ENCODE measurements around the gene ARID2.

DNA sequence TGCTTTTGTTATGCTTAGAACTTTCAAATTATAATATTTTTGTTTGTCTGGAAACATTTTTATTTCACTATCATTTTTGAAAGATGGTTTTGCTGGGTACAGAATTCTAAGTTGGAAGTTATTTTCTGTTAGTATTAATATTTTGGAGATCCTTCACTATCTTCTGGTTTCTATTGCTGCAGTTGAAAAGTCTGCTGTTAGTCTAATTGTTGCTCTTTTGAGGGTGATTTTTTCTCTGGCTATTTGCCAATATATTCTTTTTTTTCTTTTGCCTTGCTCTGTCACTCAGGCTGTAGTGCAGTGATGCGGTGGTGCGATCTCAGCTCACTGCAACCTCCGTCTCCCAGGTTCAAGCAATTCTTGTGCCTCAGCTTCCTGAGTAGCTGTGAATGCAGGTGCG lies 28.2 kb upstream of the ARID2 start:
- TF ChIP-seq CTCF (IDR thresholded peaks at IDR 0.05) (no peak), POLR2AphosphoS5 (IDR thresholded peaks at IDR 0.05) (no peak)

Data from transverse colon (tissue), 4 donors.